Stimulated activated CD4-positive, alpha-beta T cell treated with anti-CD3 and anti-CD28 coated beads, Interleukin-15, amount 100 ng/mL, for 48 hours (primary cell): ENCODE measurements around the gene TGDS.
"Not testable (repeated sequence)": the region's sequence is repeated elsewhere in the genome, so short reads cannot be mapped to it uniquely, and the experiment has no call there.

Source experiments
- DNase-seq, 2 donors: peaks; one replicate each; pipeline ENCODE4 v3.0.0-alpha.2; 2020; ENCODE audit warnings: low read depth in 2 of 2

The TGDS gene

GRCh38 chr13:94552095-94552494, 43.9 kb downstream of the TGDS start:
- DNase-seq = no peak

- DNase-seq = no peak
Observed at GRCh38 chr13:94550062-94550738, 45.8 kb downstream of the TGDS start.

- DNase-seq = peak; percentile 83 to 89
Observed at GRCh38 chr13:94549232-94550061, 46.5 kb downstream of the TGDS start.

- peak; percentile 21 to 34 for DNase-seq
Observed at GRCh38 chr13:94548821-94549231, 47.1 kb downstream of the TGDS start.

GRCh38 chr13:94548382-94548781, 47.6 kb downstream of the TGDS start:
- DNase-seq = no peak

GRCh38 chr13:94546061-94546839, 49.7 kb downstream of the TGDS start:
- DNase-seq = no peak

GRCh38 chr13:94544922-94545321, 51.0 kb downstream of the TGDS start:
- DNase-seq = no peak

GRCh38 chr13:94542917-94543316, 53.0 kb downstream of the TGDS start:
- DNase-seq = no peak

GRCh38 chr13:94537740-94538630, 58.0 kb downstream of the TGDS start:
- no peak for DNase-seq

- no peak for DNase-seq
Observed at GRCh38 chr13:94535775-94536174, 60.2 kb downstream of the TGDS start.

GRCh38 chr13:94535231-94535630, 60.7 kb downstream of the TGDS start:
- DNase-seq = no peak

- no peak for DNase-seq
Observed at GRCh38 chr13:94534166-94534565, 61.8 kb downstream of the TGDS start.

GRCh38 chr13:94532278-94532677, 63.7 kb downstream of the TGDS start:
- not testable (repeated sequence) for DNase-seq

- DNase-seq = not testable (repeated sequence)
Observed at GRCh38 chr13:94526956-94527355, 69.0 kb downstream of the TGDS start.

GRCh38 chr13:94525781-94526180, 70.2 kb downstream of the TGDS start:
- DNase-seq = no peak

- no peak for DNase-seq
Observed at GRCh38 chr13:94524407-94524806, 71.5 kb downstream of the TGDS start.
